ENCODE data around the gene TNNT2.

Gene TNNT2

GRCh38 chr1:201404722-201405483, 27.4 kb upstream of the TNNT2 start:
- in situ Hi-C loops (cut with MboI; ENCODE audit: low pct_unique_long_range_greater_than_20kb, low sequenced_read_pairs) = no loop called here
- no peak for DNase-seq

GRCh38 chr1:201404055-201404454, 26.6 kb upstream of the TNNT2 start:
- no peak for DNase-seq
- in situ Hi-C loops (cut with MboI; ENCODE audit: low pct_unique_long_range_greater_than_20kb, low sequenced_read_pairs) = no loop called here

- in situ Hi-C loops (cut with MboI; ENCODE audit: low pct_unique_long_range_greater_than_20kb, low sequenced_read_pairs) = no loop called here
- DNase-seq = no peak
Measured at GRCh38 chr1:201403359-201403758, 25.9 kb upstream of the TNNT2 start.

GRCh38 chr1:201401700-201402099, 24.2 kb upstream of the TNNT2 start:
- DNase-seq = no peak
- in situ Hi-C loops (cut with MboI; ENCODE audit: low pct_unique_long_range_greater_than_20kb, low sequenced_read_pairs) = no loop called here

GRCh38 chr1:201400852-201401230, 23.4 kb upstream of the TNNT2 start:
- DNase-seq = no peak
- in situ Hi-C loops (cut with MboI; ENCODE audit: low pct_unique_long_range_greater_than_20kb, low sequenced_read_pairs) = no loop called here

GRCh38 chr1:201400212-201400851, 22.9 kb upstream of the TNNT2 start:
- in situ Hi-C loops (cut with MboI; ENCODE audit: low pct_unique_long_range_greater_than_20kb, low sequenced_read_pairs) = no loop called here
- DNase-seq = no peak

GRCh38 chr1:201399352-201400126, 22.1 kb upstream of the TNNT2 start:
- in situ Hi-C loops (cut with MboI; ENCODE audit: low pct_unique_long_range_greater_than_20kb, low sequenced_read_pairs) = no loop called here
- no peak for DNase-seq

- in situ Hi-C loops (cut with MboI; ENCODE audit: low pct_unique_long_range_greater_than_20kb, low sequenced_read_pairs) = no loop called here
- no peak for DNase-seq
Measured at GRCh38 chr1:201399018-201399351, 21.5 kb upstream of the TNNT2 start, which contains the start of gene LAD1. LAD1 (minus strand) TSS chr1:201399324; CDS start chr1:201399306, 18 bp downstream.

GRCh38 chr1:201397675-201398074, 20.2 kb upstream of the TNNT2 start:
- in situ Hi-C loops (cut with MboI; ENCODE audit: low pct_unique_long_range_greater_than_20kb, low sequenced_read_pairs) = no loop called here
- DNase-seq = no peak

- no peak for DNase-seq
- in situ Hi-C loops (cut with MboI; ENCODE audit: low pct_unique_long_range_greater_than_20kb, low sequenced_read_pairs) = no loop called here
Measured at GRCh38 chr1:201396861-201397464, 19.5 kb upstream of the TNNT2 start.

GRCh38 chr1:201395936-201396335, 18.5 kb upstream of the TNNT2 start:
- in situ Hi-C loops (cut with MboI; ENCODE audit: low pct_unique_long_range_greater_than_20kb, low sequenced_read_pairs) = no loop called here
- DNase-seq = no peak

GRCh38 chr1:201394591-201394990, 17.1 kb upstream of the TNNT2 start:
- in situ Hi-C loops (cut with MboI; ENCODE audit: low pct_unique_long_range_greater_than_20kb, low sequenced_read_pairs) = no loop called here
- DNase-seq = no peak

- in situ Hi-C loops (cut with MboI; ENCODE audit: low pct_unique_long_range_greater_than_20kb, low sequenced_read_pairs) = no loop called here
- no peak for DNase-seq
Measured at GRCh38 chr1:201393076-201393475, 15.6 kb upstream of the TNNT2 start.

GRCh38 chr1:201391651-201392511, 14.4 kb upstream of the TNNT2 start:
- DNase-seq = no peak
- in situ Hi-C loops (cut with MboI; ENCODE audit: low pct_unique_long_range_greater_than_20kb, low sequenced_read_pairs) = no loop called here

GRCh38 chr1:201391225-201391624, 13.7 kb upstream of the TNNT2 start:
- no peak for DNase-seq
- in situ Hi-C loops (cut with MboI; ENCODE audit: low pct_unique_long_range_greater_than_20kb, low sequenced_read_pairs) = no loop called here

- no peak for DNase-seq
- in situ Hi-C loops (cut with MboI; ENCODE audit: low pct_unique_long_range_greater_than_20kb, low sequenced_read_pairs) = no loop called here
Measured at GRCh38 chr1:201389051-201389450, 11.6 kb upstream of the TNNT2 start.

GRCh38 chr1:201386208-201386607, 8.7 kb upstream of the TNNT2 start:
- in situ Hi-C loops (cut with MboI; ENCODE audit: low pct_unique_long_range_greater_than_20kb, low sequenced_read_pairs) = no loop called here

GRCh38 chr1:201385299-201385891, 7.9 kb upstream of the TNNT2 start:
- in situ Hi-C loops (cut with MboI; ENCODE audit: low pct_unique_long_range_greater_than_20kb, low sequenced_read_pairs) = no loop called here

More at GRCh38 chr1:201386208-201386607, 8.7 kb upstream of the TNNT2 start:
- DNase-seq = no peak

GRCh38 chr1:201384406-201384782, 6.9 kb upstream of the TNNT2 start:
- no peak for DNase-seq
- in situ Hi-C loops (cut with MboI; ENCODE audit: low pct_unique_long_range_greater_than_20kb, low sequenced_read_pairs) = no loop called here

More at GRCh38 chr1:201385299-201385891, 7.9 kb upstream of the TNNT2 start:
- DNase-seq = peak; percentile 50

Data from KBM-7 (cell line).